HepG2 (cell line): ENCODE data around the gene TM4SF18. TPM values are rescaled to one million over a fixed set of nuclear protein-coding genes. Genes with fewer than 3 reads are reported as not detected.

Experiments used
- ATAC-seq: fragments of 200-7000 bp; cut with Tn5 transposase; 3 replicates; pipeline ENCODE4 v1.9.1; 2020; ENCODE audit warnings: mild to moderate bottlenecking, moderate library complexity
- BruUV-seq: library from RNA; stranded (reverse); fragments of 400-500 nt; replicated peaks from 2 replicates; lab custom pipeline; 2021; lab: Mats Ljungman, UMichigan
- CTCF ChIA-PET: fragments of 300-600 bp; formaldehyde crosslinking; extraction: SDS; loops from one replicate; lab custom pipeline; 2021; ENCODE audit warnings: low total read pairs, inconsistent platforms, low intra/inter-chr PET ratio; lab: Yijun Ruan, JAX
- POLR2A ChIA-PET: fragments of 350-600 bp; sonication (Branson Sonifier 250); formaldehyde crosslinking; loops from one replicate; lab custom pipeline; 2020; ENCODE audit warnings: antibody characterized with exemption, inconsistent platforms; lab: Yijun Ruan, JAX
- DNase-seq: peaks from one replicate; pipeline ENCODE4 v3.0.0-alpha.2; 2015; ENCODE audit warnings: low spot score
- FAIRE-seq: peaks from 3 replicates; lab custom pipeline; 2011; peaks lifted over from hg19 to GRCh38; lab: Jason Lieb, UNC
- H2AFZ ChIP-seq: one replicate; pipeline ENCODE4 v1.6.1; 2011; ENCODE audit warnings: low read length, inconsistent platforms
- H3K27ac ChIP-seq: fragments of 300-600 bp; 3 replicates; pipeline ENCODE4 v1.8.0; 2011; ENCODE audit warnings: mixed run types, mild to moderate bottlenecking, mixed read lengths, low read length, inconsistent platforms; ENCODE audit not compliant: insufficient read depth; ENCODE audit errors: extremely low read length
- H3K27me3 ChIP-seq, 2 experiments: fragments of 200-600 bp in 1 of 2; 2 replicates in 1 of 2; 3 replicates in 1 of 2; pipeline versions ENCODE4 v1.6.0 to v1.8.0; 2011; ENCODE audit warnings: low read length in 2 of 2, mild to moderate bottlenecking in 2 of 2, moderate library complexity in 2 of 2, inconsistent platforms in 1 of 2; ENCODE audit not compliant: insufficient read depth in 2 of 2, control insufficient read depth in 1 of 2
- H3K36me3 ChIP-seq, 2 experiments: fragments of 200-600 bp in 1 of 2; replicated peaks in 1 of 2; 2 replicates in 1 of 2; 3 replicates in 1 of 2; pipeline versions ENCODE4 v1.5.1 to v1.8.0; 2011; ENCODE audit warnings: low read length in 2 of 2, inconsistent platforms in 1 of 2; ENCODE audit not compliant: insufficient read depth in 2 of 2, control insufficient read depth in 1 of 2
- H3K4me1 ChIP-seq: 2 replicates; pipeline ENCODE4 v1.5.1; 2012; ENCODE audit warnings: low read length, inconsistent platforms; ENCODE audit not compliant: insufficient read depth
- H3K4me2 ChIP-seq: 2 replicates; pipeline ENCODE4 v1.6.0; 2011; ENCODE audit warnings: low read depth, low read length, inconsistent platforms
- H3K4me3 ChIP-seq, 3 experiments: fragments of 200-600 bp in 1 of 3; sonication (generic), shearing (Covaris generic) in 1 of 3; replicated peaks in 1 of 3; 2 replicates each; pipeline ENCODE4 v1.5.1; 2011 to 2016; ENCODE audit warnings: low read length in 3 of 3, inconsistent platforms in 2 of 3, low read depth in 2 of 3, mild to moderate bottlenecking in 2 of 3, control low read depth in 1 of 3, mixed read lengths in 1 of 3; ENCODE audit not compliant: insufficient read depth in 1 of 3
- H3K79me2 ChIP-seq: one replicate; pipeline ENCODE4 v1.6.1; 2011; ENCODE audit warnings: low read length, inconsistent platforms; ENCODE audit not compliant: insufficient read depth
- H3K9ac ChIP-seq: 2 replicates; pipeline ENCODE4 v1.6.0; 2011; ENCODE audit warnings: mild to moderate bottlenecking, low read depth, low read length, inconsistent platforms; ENCODE audit not compliant: insufficient read depth
- H3K9me3 ChIP-seq: 2 replicates; pipeline ENCODE4 v1.5.1; 2012; ENCODE audit warnings: mild to moderate bottlenecking, low read length
- H4K20me1 ChIP-seq: 2 replicates; pipeline ENCODE4 v1.6.0; 2011; ENCODE audit warnings: inconsistent platforms, mild to moderate bottlenecking, low read length, moderate library complexity; ENCODE audit not compliant: insufficient read depth
- BRF2 ChIP-seq: sonication (generic); formaldehyde crosslinking; IDR thresholded peaks from 2 replicates; pipeline ENCODE4 v1.8.1; 2022; ENCODE audit warnings: mild to moderate bottlenecking, missing genetic modification reagents
- CBX1 ChIP-seq: IDR thresholded peaks from one replicate; pipeline ENCODE4 v1.6.1; 2016; ENCODE audit warnings: antibody characterized with exemption, low read depth
- PHF8 ChIP-seq: sonication (generic); formaldehyde crosslinking; IDR thresholded peaks from 2 replicates; pipeline ENCODE4 v1.5.0; 2020; ENCODE audit warnings: missing genetic modification reagents
- SAFB2 ChIP-seq: sonication (generic); formaldehyde crosslinking; IDR thresholded peaks from 2 replicates; pipeline ENCODE4 v1.5.1; 2020; ENCODE audit warnings: missing genetic modification reagents, low read depth, mild to moderate bottlenecking, borderline replicate concordance
- ZBTB7B ChIP-seq: sonication (generic); formaldehyde crosslinking; IDR thresholded peaks from 2 replicates; pipeline ENCODE4 v1.4.0; 2020; ENCODE audit warnings: missing genetic modification reagents
- ZKSCAN8 ChIP-seq: IDR thresholded peaks from 2 replicates; pipeline ENCODE4 v1.6.1; 2016; ENCODE audit warnings: borderline replicate concordance, missing genetic modification reagents, missing compliant biosample characterization
- ZNF205 ChIP-seq: IDR thresholded peaks from 2 replicates; pipeline ENCODE4 v1.6.1; 2018; ENCODE audit warnings: missing biosample characterization, missing genetic modification reagents
- ZNF512B ChIP-seq: sonication (generic); formaldehyde crosslinking; IDR thresholded peaks from 2 replicates; pipeline ENCODE4 v1.5.1; 2020; ENCODE audit warnings: missing genetic modification reagents, mild to moderate bottlenecking, borderline replicate concordance
- ZNF567 ChIP-seq: sonication (generic); formaldehyde crosslinking; IDR thresholded peaks from 2 replicates; pipeline ENCODE4 v1.8.1; 2023; ENCODE audit warnings: mild to moderate bottlenecking, missing genetic modification reagents, borderline replicate concordance
- WGBS: methylation state at CpG from one replicate; pipeline ENCODE4 v1.1.6; 2017; ENCODE audit warnings: low lambda C conversion rate; 5-methylcytosine and 5-hydroxymethylcytosine counted together
- in situ Hi-C: cut with HindIII; loops from 2 replicates; pipeline ENCODE4 v1.10.0; 2017; ENCODE audit warnings: low pct_unique_long_range_greater_than_20kb; ENCODE audit not compliant: extremely low pct_ligation_motif_present
- intact Hi-C: fragments of 100-400 bp; cut with micrococcal nuclease; formaldehyde crosslinking; loops from one replicate; pipeline ENCODE4 v1.10.0; 2022; ENCODE audit not compliant: unreplicated experiment
- polyA plus RNA-seq, 8 experiments: library from polyadenylated mRNA; depleted of rRNA in 3 of 8; stranded (reverse) in 7 of 8; unstranded in 1 of 8; fragments of >200 nt; fragmentation: Illumina TruSeq in 4 of 8; extraction: Trizol in 4 of 8; gene quantifications; 2 replicates each; pipeline versions ENCODE4 v1.2.1 to v1.2.3, GENCODE V29; 2011 to 2016; ENCODE audit warnings: low read depth in 4 of 8, missing spikeins in 1 of 8, mixed read lengths in 1 of 8; ENCODE audit not compliant: insufficient read depth in 1 of 8
- total RNA-seq, 5 experiments: library from RNA; depleted of rRNA; stranded (reverse); fragments of >200 nt; fragmentation: Illumina TruSeq; extraction: Trizol; gene quantifications; 2 replicates each; pipeline ENCODE4 v1.2.3, GENCODE V29; 2016; ENCODE audit warnings: low read depth in 1 of 5
- TF ChIP-seq, protein P1 (sequence below): sonication (generic); formaldehyde crosslinking; IDR thresholded peaks from 2 replicates; pipeline ENCODE4 v1.5.0; 2020; ENCODE audit warnings: mild to moderate bottlenecking, missing genetic modification reagents

The TM4SF18 gene
- total and polyA plus RNA-seq, 2 of the 13 experiments (the other 11 are each of a cell fraction or from before 2014, with no cell fraction given) = 0.15 TPM; not detected in 1

DNA sequence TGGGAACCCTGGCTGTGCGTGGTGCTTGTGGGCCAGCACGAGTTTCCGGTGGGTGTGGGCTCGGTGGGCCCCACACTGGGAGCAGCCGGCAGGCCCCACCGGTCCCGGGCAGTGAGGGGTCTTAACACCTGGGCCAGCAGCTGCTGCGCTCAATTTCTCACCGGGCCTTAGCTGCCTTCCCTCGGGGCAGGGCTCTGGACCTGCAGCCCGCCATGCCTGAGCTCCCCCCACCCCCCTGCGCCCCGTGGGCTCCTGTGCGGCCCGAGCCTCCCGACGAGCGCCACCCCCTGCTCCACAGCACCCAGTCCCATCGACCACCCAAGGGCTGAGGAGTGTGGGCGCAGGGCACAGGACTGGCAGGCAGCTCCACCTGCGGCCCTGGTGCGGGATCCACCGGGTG is 49.4 kb downstream of the TM4SF18 start:
- intact Hi-C loops = no loop called here
- Histone ChIP-seq H4K20me1 (no peaks in the 10 kb centered on the region), H3K27ac (no peak overlapping the region), H3K9ac (no peak overlapping the region), H3K9me3 (no peaks in the 10 kb centered on the region), H3K4me1 (peaks cover 12% of the 10 kb centered on the region; the same call in 1 of the 2 replicates), H2AFZ (no peak overlapping the region), H3K4me2 (no peak overlapping the region), H3K36me3 (no peaks in the 10 kb centered on the region), H3K79me2 (no peaks in the 10 kb centered on the region), H3K4me3 (no peak overlapping the region), H3K27me3 (no peaks in the 10 kb centered on the region)
- POLR2A ChIA-PET = no interaction called here
- 67% methylated on average over 4 of the region's 23 CpGs for WGBS
- in situ Hi-C loops = no loop called here
- FAIRE-seq (no peak), ATAC-seq (no peak), DNase-seq (no peak)
- TF ChIP-seq, protein P1, sequence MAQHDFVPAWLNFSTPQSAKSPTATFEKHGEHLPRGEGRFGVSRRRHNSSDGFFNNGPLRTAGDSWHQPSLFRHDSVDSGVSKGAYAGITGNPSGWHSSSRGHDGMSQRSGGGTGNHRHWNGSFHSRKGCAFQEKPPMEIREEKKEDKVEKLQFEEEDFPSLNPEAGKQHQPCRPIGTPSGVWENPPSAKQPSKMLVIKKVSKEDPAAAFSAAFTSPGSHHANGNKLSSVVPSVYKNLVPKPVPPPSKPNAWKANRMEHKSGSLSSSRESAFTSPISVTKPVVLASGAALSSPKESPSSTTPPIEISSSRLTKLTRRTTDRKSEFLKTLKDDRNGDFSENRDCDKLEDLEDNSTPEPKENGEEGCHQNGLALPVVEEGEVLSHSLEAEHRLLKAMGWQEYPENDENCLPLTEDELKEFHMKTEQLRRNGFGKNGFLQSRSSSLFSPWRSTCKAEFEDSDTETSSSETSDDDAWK (CRISPR knock-in tag) = no peak
- TF ChIP-seq ZNF512B (CRISPR knock-in tag) (no peak), BRF2 (no peak), ZBTB7B (CRISPR knock-in tag) (no peak), ZKSCAN8 (CRISPR knock-in tag) (no peak), PHF8 (CRISPR knock-in tag) (no peak), SAFB2 (CRISPR knock-in tag) (no peak), ZNF205 (CRISPR knock-in tag) (no peak), ZNF567 (CRISPR knock-in tag) (no peak), CBX1 (no peak)
- CTCF ChIA-PET = no interaction called here
- BruUV-seq = no TSS peak
